ENCODE measurements around the gene TAS1R1. TPM values are rescaled to one million over a fixed set of nuclear protein-coding genes. Genes with fewer than 3 reads are reported as not detected.

The TAS1R1 gene
- polyA plus RNA-seq, 2 of the 4 experiments (the other 2 are of a cell fraction), result not detected

DNA sequence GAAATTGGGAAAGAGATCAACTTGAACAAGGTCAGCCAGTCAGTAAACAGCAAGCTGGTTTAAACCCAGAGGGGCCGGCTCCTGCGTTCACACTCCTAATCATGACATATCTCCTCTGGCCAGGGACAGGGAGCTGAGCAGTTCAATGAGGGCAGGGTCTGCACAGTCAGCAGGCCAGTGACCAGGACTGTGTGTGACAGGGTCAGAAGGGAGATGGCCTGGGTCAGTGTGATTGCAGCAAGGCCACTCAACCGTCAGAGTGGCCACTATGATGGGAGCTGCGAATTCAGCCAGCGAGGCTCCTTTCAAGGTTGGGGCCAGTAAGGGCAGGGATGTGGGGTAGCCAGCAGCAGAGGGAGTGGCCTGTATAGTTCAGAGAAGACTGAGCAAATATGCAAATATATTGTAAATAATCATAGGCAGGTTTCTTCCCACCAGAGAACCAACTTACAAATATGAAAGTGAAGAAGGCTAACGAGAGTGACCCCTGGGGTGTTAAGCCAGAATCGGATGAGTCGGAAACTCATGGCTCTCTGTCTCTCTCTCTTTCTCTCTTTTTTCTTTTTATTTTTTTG is 20.8 kb upstream of the TAS1R1 start:
- no peak overlapping the region for H3K4me2 ChIP-seq
- no peaks in the 10 kb centered on the region for H3K9me3 ChIP-seq
- no peak for TF ChIP-seq KDM1A (IDR thresholded peaks at IDR 0.05; ENCODE audit: low read depth)
- TF ChIP-seq HOXB5 (CRISPR knock-in tag; IDR thresholded peaks at IDR 0.05), result no peak
- no peak for TF ChIP-seq PHF8 (IDR thresholded peaks at IDR 0.05; ENCODE audit: borderline replicate concordance, low read depth)
- no peak overlapping the region for H3K4me3 ChIP-seq
- ATAC-seq (no peak), FAIRE-seq (no peak), DNase-seq (ENCODE audit: low read depth in 1 of 2, low spot score in 1 of 2) (no peak)
- 94% methylated on average over 8 of the region's 8 CpGs for WGBS (ENCODE audit: missing lambda C conversion rate)
- CTCF ChIA-PET, result interaction anchor here (0.7 to 1.6 kb wide), 3 partner anchors 10 to 41 kb away, joined by 3 to 7 read pairs (median 5); no protein-coding TSS in a partner anchor
- no peaks in the 10 kb centered on the region for H3K4me1 ChIP-seq
- POLR2A ChIA-PET, result no interaction called here
- H3K27ac ChIP-seq, result no peak overlapping the region

- no peak for ATAC-seq
- Histone ChIP-seq H3K27ac (no peak overlapping the region), H3K4me1 (no peaks in the 10 kb centered on the region), H3K4me3 (no peak overlapping the region), H3K9me3 (no peaks in the 10 kb centered on the region), H3K4me2 (no peak overlapping the region)
- no peak for TF ChIP-seq HOXA7 (CRISPR knock-in tag; IDR thresholded peaks at IDR 0.05)
- TF ChIP-seq TP53 (CRISPR knock-in tag; IDR thresholded peaks at IDR 0.05), result no peak
- no peak for TF ChIP-seq HEYL (CRISPR knock-in tag; IDR thresholded peaks at IDR 0.05)
- no peak for TF ChIP-seq CHD2 (IDR thresholded peaks at IDR 0.05; ENCODE audit: low read length, partially characterized antibody)
- no peak for TF ChIP-seq HES2 (IDR thresholded peaks at IDR 0.05)
- no peak for TF ChIP-seq ATOH8 (CRISPR knock-in tag; IDR thresholded peaks at IDR 0.05; ENCODE audit: low read depth)
- no peak for TF ChIP-seq ELK1 (IDR thresholded peaks at IDR 0.05; ENCODE audit: low read depth, low read length)
- TF ChIP-seq, protein P1, sequence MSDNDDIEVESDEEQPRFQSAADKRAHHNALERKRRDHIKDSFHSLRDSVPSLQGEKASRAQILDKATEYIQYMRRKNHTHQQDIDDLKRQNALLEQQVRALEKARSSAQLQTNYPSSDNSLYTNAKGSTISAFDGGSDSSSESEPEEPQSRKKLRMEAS (IDR thresholded peaks at IDR 0.05), result no peak
- DNase-seq (ENCODE audit: low read depth in 1 of 2, low spot score in 1 of 2), result no peak
- WGBS (ENCODE audit: missing lambda C conversion rate), result 98% methylated on average over 4 of the region's 4 CpGs
- ChIA-PET POLR2A (interaction anchor here (0.7 kb wide), 1 partner anchor 67 kb away, joined by 3 read pairs; no protein-coding TSS in a partner anchor), CTCF (interaction anchor here (0.7 to 1.7 kb wide), 4 partner anchors 11 to 59 kb away, joined by 3 to 7 read pairs (median 4); no protein-coding TSS in a partner anchor)
- FAIRE-seq, result no peak
These were observed 19.9 kb upstream of the TAS1R1 start for GRCh38 chr1:6535214-6535613.

DNA sequence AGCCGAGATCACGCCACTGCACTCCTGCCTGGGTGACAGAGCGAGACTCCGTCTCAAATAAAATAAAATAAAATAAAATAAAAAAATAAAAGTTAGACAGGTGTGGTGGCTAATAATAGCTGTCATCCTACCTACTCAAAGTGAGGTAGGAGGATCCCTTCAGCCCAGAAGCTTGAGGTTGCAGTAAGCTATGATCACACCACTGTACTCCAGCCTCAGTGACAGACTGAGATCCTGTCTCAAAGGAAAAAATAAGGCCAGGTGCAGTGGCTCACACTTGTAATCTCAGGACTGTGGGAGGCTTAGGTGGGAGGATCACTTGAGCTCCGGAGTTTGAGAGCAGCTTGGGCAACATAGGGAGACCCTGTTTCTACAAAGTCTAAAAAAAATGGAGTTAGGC is 18.8 kb upstream of the TAS1R1 start:
- FAIRE-seq (no peak), DNase-seq (ENCODE audit: low read depth in 1 of 2, low spot score in 1 of 2) (no peak), ATAC-seq (no peak)
- Histone ChIP-seq H3K27ac (no peak overlapping the region), H3K4me2 (no peak overlapping the region), H3K9me3 (no peaks in the 10 kb centered on the region), H3K4me1 (no peaks in the 10 kb centered on the region), H3K4me3 (no peak overlapping the region)
- WGBS (ENCODE audit: missing lambda C conversion rate), result 98% methylated on average over 4 of the region's 5 CpGs
- POLR2A ChIA-PET, result no interaction called here
- CTCF ChIA-PET, result interaction anchor here (1.1 to 1.7 kb wide), 4 partner anchors 11 to 50 kb away, joined by 3 to 5 read pairs (median 3); no protein-coding TSS in a partner anchor
- TF ChIP-seq SREBF2 (IDR thresholded peaks at IDR 0.05) (no peak), TFCP2L1 (CRISPR knock-in tag; IDR thresholded peaks at IDR 0.05) (no peak), HMGXB4 (CRISPR knock-in tag; IDR thresholded peaks at IDR 0.05; ENCODE audit: borderline replicate concordance) (no peak), ZFP36 (IDR thresholded peaks at IDR 0.05; ENCODE audit: borderline replicate concordance, partially characterized antibody) (no peak), FOSB (CRISPR knock-in tag; IDR thresholded peaks at IDR 0.05) (no peak)

Measured in A549 (cell line).